Pancreas (tissue), 10 donors: ENCODE data around the gene GPC1. TPM values are rescaled to one million over a fixed set of nuclear protein-coding genes. Genes with fewer than 3 reads are reported as not detected.

Experiments
- ATAC-seq, 4 donors: fragments of 200-7000 bp; cut with Tn5 transposase; one replicate each; pipeline versions ENCODE4 v1.8.0 to v1.9.1; 2020; ENCODE audit warnings: mild to moderate bottlenecking in 4 of 4, moderate library complexity in 4 of 4
- DNase-seq, 6 donors: peaks; one replicate each; pipeline ENCODE4 v3.0.0-alpha.2; 2020
- FAIRE-seq: peaks from 2 replicates; lab custom pipeline; 2012; peaks lifted over from hg19 to GRCh38; lab: Jason Lieb, UNC
- H3K27ac ChIP-seq, 4 donors: fragments of 200-600 bp; sonication (generic); 1 replicate in 3 of 4; 2 replicates in 1 of 4; pipeline versions ENCODE4 v1.5.0 to v1.8.0; 2020
- H3K27me3 ChIP-seq, 4 donors: fragments of 200-600 bp; one replicate each; pipeline ENCODE4 v1.8.0; 2021
- H3K36me3 ChIP-seq, 3 donors: fragments of 200-600 bp; sonication (generic) in 1 of 3; one replicate each; pipeline versions ENCODE4 v1.5.0 to v1.8.0; 2020 to 2021
- H3K4me1 ChIP-seq, 3 donors: fragments of 200-600 bp; one replicate each; pipeline ENCODE4 v1.8.0; 2021
- H3K4me3 ChIP-seq, 4 donors: fragments of 200-600 bp; sonication (generic) in 2 of 4; one replicate each; pipeline versions ENCODE4 v1.5.0 to v1.8.0; 2020 to 2021
- H3K9me3 ChIP-seq, 4 donors: fragments of 200-600 bp; one replicate each; pipeline ENCODE4 v1.8.0; 2021
- WGBS, 2 donors: extraction: QIAGEN DNeasy Blood & Tissue Kit; methylation state at CpG; one replicate each; pipeline ENCODE4 v1.1.7; 2013; 5-methylcytosine and 5-hydroxymethylcytosine counted together
- intact Hi-C, 3 donors: fragments of 100-400 bp; cut with DNase I; formaldehyde crosslinking; loops; one replicate each; pipeline versions ENCODE4 v1.11.1 to v1.14.2; 2022
- polyA plus RNA-seq, 2 donors: library from polyadenylated mRNA; stranded (reverse); fragments of 200-250 nt; gene quantifications; one replicate each; pipeline ENCODE4 v1.2.3, GENCODE V29; 2013
- total RNA-seq, 6 donors: library from RNA; stranded (reverse); fragmentation: NEBNext Ultra II Directional in 4 of 6; extraction: Animal tissue kit (Norgen Biotek cat#: 25700) in 4 of 6; gene quantifications; one replicate each; pipeline versions ENCODE4 v1.2.1 to v1.2.4, GENCODE V29; 2021 to 2023
- TF ChIP-seq, protein P1 (sequence below), 4 donors: fragments of 200-600 bp; sonication (generic) in 3 of 4; IDR thresholded peaks; one replicate each; pipeline versions ENCODE4 v1.5.0 to v1.8.0; 2021; ENCODE audit warnings: antibody characterized with exemption in 4 of 4
- donor health status: healthy with polysubstance abuse.
- donor health status: DM: no; HTN: no; CAD: no; lungs with moderate emphysema.
- donor health status: DM: no; HTN: no; CAD: no.
- donor health status: control.
- donor health status: control.
- donor health status: Bipolar disorder and iron deficiency.
- donor health status: DM: yes; HTN: yes; CAD: no.
- donor health status: DM: no; HTN: no; CAD: no.
- donor health status: DM: no; HTN: no; CAD: no.
- donor health status: DM: yes; HTN: yes; CAD: no.

GPC1 gene
- total and polyA plus RNA-seq, 8 donors: 11.7 to 37.6 (median 18.0) TPM

DNA sequence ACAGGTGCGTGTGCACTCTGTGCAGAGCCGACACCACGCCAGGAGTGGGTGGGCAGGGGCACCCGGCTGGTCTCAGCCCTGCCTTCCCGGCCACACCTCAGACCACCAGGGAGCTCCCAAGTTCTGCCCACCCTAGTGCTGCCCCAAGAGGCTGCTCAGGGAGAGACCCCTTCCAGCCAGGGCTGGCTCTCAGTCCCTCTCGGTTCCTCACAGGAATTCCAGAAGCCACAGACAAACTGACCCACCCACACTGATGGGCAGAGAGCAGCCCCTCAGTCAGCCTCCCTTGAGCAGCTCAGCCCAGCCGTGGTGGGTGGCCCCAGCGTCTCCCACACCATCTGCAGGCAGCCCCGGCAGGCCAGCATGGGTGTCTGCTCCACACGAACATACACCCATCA, 33.8 kb downstream of the GPC1 start:
- Histone ChIP-seq H3K4me1 (no peaks in the 10 kb centered on the region), H3K4me3 (no peak overlapping the region), H3K27ac (no peak overlapping the region), H3K36me3 (no peaks in the 10 kb centered on the region), H3K9me3 (no peaks in the 10 kb centered on the region), H3K27me3 (no peaks in the 10 kb centered on the region)
- peak in 4 of 6 donors; percentile 10 to 50 (median 27) for DNase-seq
- 40 to 42% methylated on average over 9 to 10 of the region's 10 CpGs for WGBS, 2 donors
- intact Hi-C loops: no loop called here
- TF ChIP-seq, protein P1, sequence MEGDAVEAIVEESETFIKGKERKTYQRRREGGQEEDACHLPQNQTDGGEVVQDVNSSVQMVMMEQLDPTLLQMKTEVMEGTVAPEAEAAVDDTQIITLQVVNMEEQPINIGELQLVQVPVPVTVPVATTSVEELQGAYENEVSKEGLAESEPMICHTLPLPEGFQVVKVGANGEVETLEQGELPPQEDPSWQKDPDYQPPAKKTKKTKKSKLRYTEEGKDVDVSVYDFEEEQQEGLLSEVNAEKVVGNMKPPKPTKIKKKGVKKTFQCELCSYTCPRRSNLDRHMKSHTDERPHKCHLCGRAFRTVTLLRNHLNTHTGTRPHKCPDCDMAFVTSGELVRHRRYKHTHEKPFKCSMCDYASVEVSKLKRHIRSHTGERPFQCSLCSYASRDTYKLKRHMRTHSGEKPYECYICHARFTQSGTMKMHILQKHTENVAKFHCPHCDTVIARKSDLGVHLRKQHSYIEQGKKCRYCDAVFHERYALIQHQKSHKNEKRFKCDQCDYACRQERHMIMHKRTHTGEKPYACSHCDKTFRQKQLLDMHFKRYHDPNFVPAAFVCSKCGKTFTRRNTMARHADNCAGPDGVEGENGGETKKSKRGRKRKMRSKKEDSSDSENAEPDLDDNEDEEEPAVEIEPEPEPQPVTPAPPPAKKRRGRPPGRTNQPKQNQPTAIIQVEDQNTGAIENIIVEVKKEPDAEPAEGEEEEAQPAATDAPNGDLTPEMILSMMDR (IDR thresholded peaks at IDR 0.05): no peak
- ATAC-seq: no peak
- no peak for FAIRE-seq

DNA sequence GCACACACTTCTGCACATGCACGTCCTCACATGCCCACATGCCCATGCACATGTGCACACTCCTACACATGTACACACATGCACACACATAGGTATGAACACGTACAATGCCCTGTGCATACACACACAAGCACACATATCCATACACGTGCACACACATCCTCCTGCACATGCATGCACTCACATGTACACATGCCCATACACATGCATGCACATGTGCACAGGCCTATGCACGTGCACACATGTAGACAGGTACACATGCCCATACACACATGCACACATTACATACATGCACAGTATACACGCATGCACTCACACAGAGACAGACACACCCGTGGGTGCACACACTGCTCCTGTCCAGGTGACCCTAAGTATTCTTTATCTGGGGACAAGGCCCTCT, 34.3 kb downstream of the GPC1 start:
- WGBS, 2 donors: 87 to 90% methylated on average over 6 of the region's 6 CpGs
- no peak overlapping the region for H3K4me3 ChIP-seq
- H3K27ac ChIP-seq: no peak overlapping the region
- no peaks in the 10 kb centered on the region for H3K36me3 ChIP-seq
- ATAC-seq (no peak), FAIRE-seq (no peak), DNase-seq (peak in 1 of 6 donors; percentile 32)
- TF ChIP-seq, protein P1 (IDR thresholded peaks at IDR 0.05): no peak
- intact Hi-C loops: no loop called here
- no peaks in the 10 kb centered on the region for H3K27me3 ChIP-seq
- H3K4me1 ChIP-seq: no peaks in the 10 kb centered on the region
- no peaks in the 10 kb centered on the region for H3K9me3 ChIP-seq

DNA sequence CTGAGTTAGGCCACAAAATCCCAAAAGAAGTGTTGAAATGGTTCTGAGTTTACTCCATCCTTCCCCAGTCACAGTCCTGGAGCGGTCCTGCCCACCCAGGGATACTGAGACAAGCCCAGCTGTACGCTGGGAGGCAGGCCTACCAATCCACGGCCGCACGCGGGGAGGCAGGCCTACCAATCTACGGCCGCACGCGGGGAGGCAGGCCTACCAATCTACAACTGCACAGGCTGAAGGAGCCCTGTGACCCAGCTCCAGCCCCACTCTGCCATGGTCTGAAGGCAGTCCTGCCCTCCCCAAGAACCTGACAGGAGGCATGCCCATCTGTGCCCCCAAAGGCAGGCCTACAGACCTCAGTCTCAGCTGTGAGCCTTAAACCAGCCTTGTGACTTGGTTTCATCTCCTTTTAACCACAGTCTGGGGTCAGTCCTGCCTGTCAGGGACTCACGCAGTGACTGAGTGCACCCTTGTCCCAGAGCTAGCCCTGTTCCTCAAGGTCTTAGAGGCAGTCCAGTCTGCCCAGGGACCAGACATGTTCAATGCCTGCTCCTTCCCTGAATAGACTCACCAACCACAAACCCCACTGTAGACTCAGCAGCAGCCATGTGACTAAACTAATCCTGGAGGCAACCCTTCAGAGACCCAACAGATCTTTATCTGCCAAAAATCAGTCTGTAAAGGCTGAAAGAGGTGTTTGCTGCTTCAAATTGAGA, 36.8 kb downstream of the GPC1 start:
- intact Hi-C loops: no loop called here
- no peak overlapping the region for H3K4me3 ChIP-seq
- TF ChIP-seq, protein P1 (IDR thresholded peaks at IDR 0.05): no peak
- no peak overlapping the region for H3K27ac ChIP-seq
- ATAC-seq: no peak
- no peaks in the 10 kb centered on the region for H3K4me1 ChIP-seq
- 96 to 99% methylated on average over 11 of the region's 11 CpGs for WGBS, 2 donors
- H3K27me3 ChIP-seq: no peaks in the 10 kb centered on the region
- no peaks in the 10 kb centered on the region for H3K9me3 ChIP-seq
- DNase-seq: peak in 1 of 6 donors; percentile 39
- H3K36me3 ChIP-seq: no peaks in the 10 kb centered on the region
- no peak for FAIRE-seq

DNA sequence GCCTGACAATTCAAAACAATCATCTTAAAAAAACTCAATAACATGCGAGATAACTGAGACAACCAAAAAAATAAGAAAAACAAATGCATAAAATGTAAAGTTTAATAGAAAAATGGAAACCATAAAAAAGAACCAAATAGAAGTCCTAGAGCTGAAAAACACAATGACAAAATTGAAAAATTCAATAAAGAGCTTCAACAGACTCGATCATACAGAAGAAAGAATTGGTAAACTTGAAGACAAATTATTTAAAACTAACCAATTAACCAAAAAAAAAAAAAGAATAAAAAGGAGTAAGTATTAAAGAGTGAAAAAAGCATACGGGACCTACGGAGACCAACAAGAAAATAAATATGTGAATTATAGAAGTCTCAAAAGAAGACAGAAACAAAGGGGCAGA, 37.7 kb downstream of the GPC1 start:
- Histone ChIP-seq H3K4me1 (no peaks in the 10 kb centered on the region), H3K36me3 (no peaks in the 10 kb centered on the region), H3K27ac (no peak overlapping the region), H3K4me3 (no peak overlapping the region), H3K27me3 (no peaks in the 10 kb centered on the region), H3K9me3 (no peaks in the 10 kb centered on the region)
- FAIRE-seq (peak; percentile 87), ATAC-seq (no peak), DNase-seq (no peak)
- whole genome bisulfite sequencing, 2 donors: 96% methylated on average over 4 of the region's 4 CpGs
- intact Hi-C loops: no loop called here
- TF ChIP-seq, protein P1 (IDR thresholded peaks at IDR 0.05): no peak

DNA sequence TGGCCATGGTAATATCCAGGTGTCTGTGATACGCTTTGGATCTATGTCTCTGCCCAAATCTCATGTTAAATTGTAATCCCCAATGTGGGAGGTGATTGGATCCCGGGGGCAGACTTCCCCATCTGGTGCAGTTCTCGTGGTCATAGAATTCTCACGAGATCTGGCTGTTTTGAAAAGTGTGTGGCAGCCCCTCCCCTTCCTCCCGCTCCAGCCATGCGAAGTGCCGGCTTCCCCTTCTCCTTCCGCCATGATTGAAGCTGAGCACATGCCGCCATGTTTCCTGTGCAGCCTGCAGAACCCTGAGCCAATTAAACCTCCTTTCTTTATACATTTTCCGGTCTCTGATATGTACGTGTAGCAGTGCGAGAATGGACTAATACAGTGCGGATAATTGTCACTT, 42.5 kb downstream of the GPC1 start:
- no peak for DNase-seq
- no peak for FAIRE-seq
- intact Hi-C loops: no loop called here

More for the DNA sequence above, 42.5 kb downstream of the GPC1 start:
- TF ChIP-seq, protein P1 (IDR thresholded peaks at IDR 0.05): no peak
- ATAC-seq: no peak
- Histone ChIP-seq H3K4me3 (no peak overlapping the region), H3K27me3 (no peaks in the 10 kb centered on the region), H3K27ac (no peak overlapping the region), H3K36me3 (no peaks in the 10 kb centered on the region), H3K4me1 (no peaks in the 10 kb centered on the region), H3K9me3 (no peaks in the 10 kb centered on the region)
- 83 to 86% methylated on average over 13 of the region's 13 CpGs for whole genome bisulfite sequencing, 2 donors
